ENCODE measurements around the gene TMC7. TPM values are rescaled to one million over a fixed set of nuclear protein-coding genes. Genes with fewer than 3 reads are reported as not detected.

The TMC7 gene
- total RNA-seq, 3 donors from 2014 or later (not counting 1 experiment from before 2014, with no cell fraction given), result not detected

GRCh38 chr16:19105891-19106624 lies 122.3 kb downstream of the TMC7 start:
- TF ChIP-seq, protein P1, sequence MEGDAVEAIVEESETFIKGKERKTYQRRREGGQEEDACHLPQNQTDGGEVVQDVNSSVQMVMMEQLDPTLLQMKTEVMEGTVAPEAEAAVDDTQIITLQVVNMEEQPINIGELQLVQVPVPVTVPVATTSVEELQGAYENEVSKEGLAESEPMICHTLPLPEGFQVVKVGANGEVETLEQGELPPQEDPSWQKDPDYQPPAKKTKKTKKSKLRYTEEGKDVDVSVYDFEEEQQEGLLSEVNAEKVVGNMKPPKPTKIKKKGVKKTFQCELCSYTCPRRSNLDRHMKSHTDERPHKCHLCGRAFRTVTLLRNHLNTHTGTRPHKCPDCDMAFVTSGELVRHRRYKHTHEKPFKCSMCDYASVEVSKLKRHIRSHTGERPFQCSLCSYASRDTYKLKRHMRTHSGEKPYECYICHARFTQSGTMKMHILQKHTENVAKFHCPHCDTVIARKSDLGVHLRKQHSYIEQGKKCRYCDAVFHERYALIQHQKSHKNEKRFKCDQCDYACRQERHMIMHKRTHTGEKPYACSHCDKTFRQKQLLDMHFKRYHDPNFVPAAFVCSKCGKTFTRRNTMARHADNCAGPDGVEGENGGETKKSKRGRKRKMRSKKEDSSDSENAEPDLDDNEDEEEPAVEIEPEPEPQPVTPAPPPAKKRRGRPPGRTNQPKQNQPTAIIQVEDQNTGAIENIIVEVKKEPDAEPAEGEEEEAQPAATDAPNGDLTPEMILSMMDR (IDR thresholded peaks at IDR 0.05), result no peak
- Mint-ChIP-seq H3K27ac (no peak overlapping the region), H3K4me3 (no peak overlapping the region), H3K9me3 (no peaks in the 10 kb centered on the region), H3K27me3 (ENCODE audit: low read depth in 2 of 2) (peaks cover 3 to 10% of the 10 kb centered on the region in 2 donors), H3K36me3 (no peaks in the 10 kb centered on the region), H3K4me1 (no peaks in the 10 kb centered on the region)
- no peaks in the 10 kb centered on the region for H3K4me1 ChIP-seq (ENCODE audit: control insufficient read depth, insufficient read depth, low read length)
- ATAC-seq, result no peak
- no peak for DNase-seq
- H3K27ac ChIP-seq (ENCODE audit: low read length), result no peak overlapping the region
- H3K4me3 ChIP-seq (ENCODE audit: low read length), result no peak overlapping the region
- 73% methylated on average over 11 of the region's 11 CpGs for WGBS (ENCODE audit: insufficient coverage)
- no peaks in the 10 kb centered on the region for H3K36me3 ChIP-seq (ENCODE audit: control insufficient read depth, insufficient read depth, low read length)
- H3K9me3 ChIP-seq (ENCODE audit: control insufficient read depth, insufficient read depth, low read length), result no peaks in the 10 kb centered on the region
- intact Hi-C loops (cut with micrococcal nuclease), result no loop called here
- no peaks in the 10 kb centered on the region for H3K27me3 ChIP-seq (ENCODE audit: control insufficient read depth, insufficient read depth, low read length)

DNA sequence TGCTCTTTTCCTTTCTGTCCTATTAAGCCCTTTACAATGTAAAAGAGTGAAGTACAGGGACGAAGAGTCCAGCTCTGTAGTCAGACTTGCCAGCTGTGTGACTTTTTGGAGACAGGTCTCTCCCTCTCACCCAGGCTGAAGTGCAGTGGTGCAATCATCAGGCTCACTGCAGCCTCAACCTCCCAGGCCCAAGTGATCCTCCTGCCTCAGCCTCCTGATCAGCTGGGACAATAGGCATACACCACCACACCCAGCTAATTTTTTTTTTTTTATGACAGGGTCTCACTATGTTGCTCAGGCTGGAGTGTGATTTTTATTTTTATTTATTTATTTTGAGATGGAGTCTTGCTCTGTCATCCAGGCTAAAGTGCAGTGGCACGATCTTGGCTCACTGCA lies 122.9 kb downstream of the TMC7 start:
- Histone ChIP-seq H3K9me3 (ENCODE audit: control insufficient read depth, insufficient read depth, low read length) (no peaks in the 10 kb centered on the region), H3K36me3 (ENCODE audit: control insufficient read depth, insufficient read depth, low read length) (no peaks in the 10 kb centered on the region), H3K27ac (ENCODE audit: low read length) (no peak overlapping the region), H3K4me3 (ENCODE audit: low read length) (no peak overlapping the region), H3K27me3 (ENCODE audit: control insufficient read depth, insufficient read depth, low read length) (no peaks in the 10 kb centered on the region), H3K4me1 (ENCODE audit: control insufficient read depth, insufficient read depth, low read length) (no peaks in the 10 kb centered on the region)
- DNase-seq (no peak), ATAC-seq (no peak)
- 96% methylated on average over 2 of the region's 2 CpGs for WGBS (ENCODE audit: insufficient coverage)
- no peaks in the 10 kb centered on the region for H3K36me3 Mint-ChIP-seq
- no peaks in the 10 kb centered on the region for H3K4me1 Mint-ChIP-seq
- H3K4me3 Mint-ChIP-seq, result no peak overlapping the region
- TF ChIP-seq, protein P1 (IDR thresholded peaks at IDR 0.05), result no peak
- intact Hi-C loops (cut with micrococcal nuclease), result no loop called here
- H3K9me3 Mint-ChIP-seq, result no peaks in the 10 kb centered on the region
- no peak overlapping the region for H3K27ac Mint-ChIP-seq
- peaks cover 3 to 16% of the 10 kb centered on the region in 2 donors for H3K27me3 Mint-ChIP-seq (ENCODE audit: low read depth in 2 of 2)

DNA sequence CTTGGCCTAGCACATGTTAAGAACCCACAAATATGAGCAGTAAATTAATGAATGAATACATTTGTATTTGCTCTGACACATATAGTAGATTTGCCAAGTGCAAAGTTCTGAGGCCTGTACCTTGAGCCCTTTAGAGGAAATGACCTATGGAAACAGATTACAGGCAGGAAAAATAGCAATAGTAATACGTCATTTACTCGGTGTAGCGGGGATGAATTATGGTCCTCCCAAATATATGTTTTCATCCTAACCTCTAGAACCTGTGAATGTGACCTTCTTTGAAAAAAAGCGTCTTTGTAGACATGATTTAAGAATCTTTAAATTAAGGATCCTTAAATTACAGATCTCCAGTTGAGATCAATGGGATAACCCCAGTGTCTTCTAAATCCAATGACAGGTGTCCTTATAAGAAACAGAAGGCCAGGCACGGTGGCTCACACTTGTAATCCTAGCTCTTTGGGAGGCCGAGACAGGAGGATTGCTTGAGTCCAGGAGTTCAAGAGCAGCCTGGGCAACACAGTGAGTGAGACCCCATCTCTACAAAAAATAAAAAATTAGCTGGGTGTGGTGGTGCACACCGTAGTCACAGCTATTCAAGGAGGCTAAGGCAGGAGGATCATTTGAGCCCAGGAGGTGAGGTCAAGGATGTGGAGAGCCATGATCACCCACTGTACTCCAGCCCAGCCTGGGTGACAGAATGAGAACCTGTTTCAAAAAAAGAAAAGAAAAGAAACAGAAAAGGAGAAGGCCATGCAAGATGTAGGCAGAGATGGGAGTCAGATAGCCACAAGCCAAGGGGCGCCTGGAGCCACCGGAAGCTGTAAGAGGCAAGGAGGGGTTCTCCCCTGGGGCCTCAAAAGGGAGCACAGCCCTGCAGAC lies 124.9 kb downstream of the TMC7 start:
- H3K4me3 ChIP-seq (ENCODE audit: low read length), result no peak overlapping the region
- peaks cover 16 to 24% of the 10 kb centered on the region in 2 donors for H3K27me3 Mint-ChIP-seq (ENCODE audit: low read depth in 2 of 2)
- DNase-seq (no peak), ATAC-seq (no peak)
- H3K4me1 Mint-ChIP-seq, result no peaks in the 10 kb centered on the region
- H3K27me3 ChIP-seq (ENCODE audit: control insufficient read depth, insufficient read depth, low read length), result no peaks in the 10 kb centered on the region
- no peak overlapping the region for H3K27ac Mint-ChIP-seq
- H3K9me3 Mint-ChIP-seq, result no peaks in the 10 kb centered on the region
- H3K27ac ChIP-seq (ENCODE audit: low read length), result no peak overlapping the region
- TF ChIP-seq, protein P1 (IDR thresholded peaks at IDR 0.05), result no peak
- H3K4me1 ChIP-seq (ENCODE audit: control insufficient read depth, insufficient read depth, low read length), result peaks cover 3% of the 10 kb centered on the region
- no peak overlapping the region for H3K4me3 Mint-ChIP-seq
- 82% methylated on average over 9 of the region's 9 CpGs for WGBS (ENCODE audit: insufficient coverage)
- H3K36me3 Mint-ChIP-seq, result no peaks in the 10 kb centered on the region
- intact Hi-C loops (cut with micrococcal nuclease), result no loop called here
- no peaks in the 10 kb centered on the region for H3K36me3 ChIP-seq (ENCODE audit: control insufficient read depth, insufficient read depth, low read length)
- H3K9me3 ChIP-seq (ENCODE audit: control insufficient read depth, insufficient read depth, low read length), result no peaks in the 10 kb centered on the region

Data from natural killer cell (primary cell).